B cell (primary cell): Measurements from ENCODE around the gene GLIPR2. TPM values are rescaled to one million over a fixed set of nuclear protein-coding genes. Genes with fewer than 3 reads are reported as not detected.

ENCODE experiments used
- ATAC-seq: fragments of 200-7000 bp; cut with Tn5 transposase; one replicate; pipeline ENCODE4 v1.10.0; 2021; ENCODE audit warnings: low read depth, mild to moderate bottlenecking, moderate number of reproducible peaks, moderate library complexity
- CTCF ChIA-PET: fragments of 350-600 bp; sonication (Branson Sonifier 250); formaldehyde crosslinking; loops from one replicate; lab custom pipeline; 2021; ENCODE audit warnings: antibody characterized with exemption, inconsistent platforms; lab: Charles Lee
- POLR2A ChIA-PET: fragments of 350-600 bp; sonication (Branson Sonifier 250); formaldehyde crosslinking; loops from one replicate; lab custom pipeline; 2021; ENCODE audit warnings: antibody characterized with exemption; lab: Charles Lee
- DNase-seq: peaks from one replicate; pipeline ENCODE4 v3.0.0; 2013
- H2AFZ ChIP-seq: 2 replicates; pipeline ENCODE4 v1.6.1; 2012; ENCODE audit warnings: mild to moderate bottlenecking, low read depth, low read length; ENCODE audit not compliant: insufficient read depth, poor library complexity, severe bottlenecking
- H3K27ac ChIP-seq, 2 donors: 1 replicate in 1 of 2; 2 replicates in 1 of 2; pipeline ENCODE4 v1.5.1; 2012 to 2013; ENCODE audit warnings: low read length in 2 of 2, mild to moderate bottlenecking in 2 of 2, moderate library complexity in 1 of 2
- H3K27me3 ChIP-seq, 4 experiments: fragments of 200-600 bp in 1 of 4; sonication (generic) in 1 of 4; replicated peaks in 1 of 4; 1 replicate in 2 of 4; 2 replicates in 2 of 4; pipeline versions ENCODE4 v1.6.1 to v1.7.0; 2013 to 2016; ENCODE audit warnings: low read length in 3 of 4, mild to moderate bottlenecking in 2 of 4, mixed read lengths in 1 of 4, moderate library complexity in 1 of 4; ENCODE audit not compliant: insufficient read depth in 4 of 4, control insufficient read depth in 3 of 4; ENCODE audit errors: control extremely low read depth in 1 of 4
- H3K36me3 ChIP-seq, 2 experiments: replicated peaks in 1 of 2; 1 replicate in 1 of 2; 2 replicates in 1 of 2; pipeline versions ENCODE4 v1.6.1 to v1.7.1; 2013; ENCODE audit warnings: low read length in 1 of 2; ENCODE audit not compliant: insufficient read depth in 2 of 2, control insufficient read depth in 1 of 2; ENCODE audit errors: control extremely low read depth in 1 of 2, extremely low read depth in 1 of 2
- H3K4me1 ChIP-seq, 2 donors: fragments of 200-600 bp in 1 of 2; sonication (generic) in 1 of 2; 1 replicate in 1 of 2; 2 replicates in 1 of 2; pipeline versions ENCODE4 v1.5.1 to v1.6.1; 2013 to 2017; ENCODE audit warnings: low read length in 2 of 2; ENCODE audit not compliant: control insufficient read depth in 2 of 2, insufficient read depth in 2 of 2
- H3K4me2 ChIP-seq: replicated peaks from 2 replicates; pipeline ENCODE3; 2012; ENCODE audit warnings: mild to moderate bottlenecking, low read depth, low read length; ENCODE audit not compliant: poor library complexity, severe bottlenecking
- H3K4me3 ChIP-seq, 5 experiments: fragments of 200-600 bp in 1 of 5; sonication (generic) in 1 of 5; 1 replicate in 3 of 5; 2 replicates in 2 of 5; pipeline versions ENCODE4 v1.5.1 to v1.7.0; 2011 to 2016; ENCODE audit warnings: low read length in 4 of 5, mild to moderate bottlenecking in 4 of 5, low read depth in 2 of 5, control low read depth in 1 of 5, moderate library complexity in 1 of 5; ENCODE audit not compliant: insufficient read depth in 1 of 5; ENCODE audit errors: control extremely low read depth in 1 of 5, extremely low read depth in 1 of 5
- H3K79me2 ChIP-seq: fragments of 200-600 bp; sonication (generic); one replicate; pipeline ENCODE4 v1.6.0; 2016; ENCODE audit warnings: low read length; ENCODE audit not compliant: control insufficient read depth, insufficient read depth
- H3K9ac ChIP-seq: fragments of 200-600 bp; sonication (generic); 2 replicates; pipeline ENCODE4 v1.6.1; 2017; ENCODE audit warnings: mild to moderate bottlenecking, low read length, moderate library complexity
- H3K9me3 ChIP-seq, 3 donors: one replicate each; pipeline versions ENCODE4 v1.6.1 to v1.7.1; 2013; ENCODE audit warnings: low read length in 2 of 3; ENCODE audit not compliant: control insufficient read depth in 2 of 3, insufficient read depth in 1 of 3; ENCODE audit errors: control extremely low read depth in 1 of 3
- H4K20me1 ChIP-seq: 2 replicates; pipeline ENCODE4 v1.6.0; 2012; ENCODE audit warnings: mild to moderate bottlenecking, low read length; ENCODE audit not compliant: insufficient read depth, control insufficient read depth, poor library complexity, severe bottlenecking
- H3K27ac Mint-ChIP-seq: one replicate; pipeline ENCODE4 v1.8.0; 2021; ENCODE audit warnings: mixed read lengths
- H3K27me3 Mint-ChIP-seq: one replicate; pipeline ENCODE4 v1.8.0; 2021; ENCODE audit warnings: mixed read lengths
- H3K4me1 Mint-ChIP-seq: one replicate; pipeline ENCODE4 v1.8.0; 2021; ENCODE audit warnings: mixed read lengths
- H3K4me3 Mint-ChIP-seq: one replicate; pipeline ENCODE4 v1.8.0; 2021; ENCODE audit warnings: mixed read lengths
- H3K9me3 Mint-ChIP-seq: one replicate; pipeline ENCODE4 v1.8.0; 2022; ENCODE audit warnings: mixed read lengths; ENCODE audit not compliant: insufficient read depth
- EZH2 ChIP-seq: IDR thresholded peaks from 2 replicates; pipeline ENCODE4 v1.6.1; 2012; ENCODE audit warnings: borderline replicate concordance, low read depth, mild to moderate bottlenecking, moderate library complexity, low read length; ENCODE audit not compliant: insufficient read depth, poor library complexity, severe bottlenecking
- WGBS: methylation state at CpG from one replicate; pipeline ENCODE4 v1.1.5; 2013; ENCODE audit warnings: missing lambda C conversion rate; ENCODE audit not compliant: insufficient coverage; 5-methylcytosine and 5-hydroxymethylcytosine counted together
- intact Hi-C: fragments of 100-400 bp; cut with micrococcal nuclease; formaldehyde crosslinking; loops from one replicate; pipeline ENCODE4 v1.10.0; 2022
- polyA plus RNA-seq: library from polyadenylated mRNA; depleted of rRNA; stranded (reverse); fragments of >200 nt; gene quantifications from 2 replicates; pipeline ENCODE4 v1.2.3, GENCODE V29; 2012
- total RNA-seq, 2 donors: library from RNA; stranded (reverse); fragments of 120-200 nt in 1 of 2; gene quantifications; 1 replicate in 1 of 2; 2 replicates in 1 of 2; pipeline versions ENCODE4 v1.2.3 to v1.2.4, GENCODE V29; 2013 to 2022
- TF ChIP-seq, protein P1 (sequence below): fragments of 200-600 bp; IDR thresholded peaks from one replicate; pipeline ENCODE4 v1.8.0; 2022; ENCODE audit warnings: antibody characterized with exemption, mild to moderate bottlenecking

Gene GLIPR2
- total and polyA plus RNA-seq, 2 donors (not counting 1 experiment from before 2014, with no cell fraction given): 13.7 to 14.6 TPM

DNA sequence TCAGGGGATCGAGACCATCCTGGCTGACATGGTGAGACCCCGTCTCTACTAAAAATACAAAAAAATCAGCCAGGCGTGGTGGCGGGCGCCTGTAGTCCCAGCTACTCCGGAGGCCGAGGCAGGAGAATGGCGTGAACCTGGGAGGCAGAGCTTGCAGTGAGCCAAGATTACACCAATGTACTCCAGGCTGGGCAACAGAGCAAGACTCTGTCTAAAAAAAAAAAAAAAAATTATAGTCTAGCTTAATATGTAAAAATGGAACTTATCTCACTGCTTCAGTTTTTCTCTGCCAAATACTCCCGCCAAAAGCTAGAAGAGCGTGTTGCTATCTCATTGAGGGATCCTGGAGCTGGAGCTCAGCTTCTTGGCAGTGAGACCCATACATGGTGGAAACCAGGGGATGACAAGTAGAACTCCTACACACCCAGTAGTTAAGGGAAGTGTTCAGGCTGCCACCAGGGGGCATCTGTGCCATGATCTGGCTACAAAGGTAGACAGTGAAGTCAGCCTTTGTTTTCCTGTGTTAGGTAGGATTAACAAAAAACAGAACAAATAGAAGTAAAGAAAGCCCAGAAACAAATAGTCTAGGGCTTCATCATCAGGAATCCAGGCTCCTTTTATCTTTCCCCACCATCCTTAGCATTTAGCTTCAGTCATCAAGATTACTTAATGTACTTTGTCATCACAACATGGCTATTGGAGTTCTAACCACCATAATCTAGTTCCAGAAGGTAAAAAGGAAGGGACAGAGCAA, 33.6 kb upstream of the GLIPR2 start:
- intact Hi-C loops: loop anchor here (1.0 kb wide), 5 partner anchors 33 to 225 kb away; partner anchors contain the start of genes CLTA and GLIPR2
- WGBS: 75% methylated on average over 3 of the region's 10 CpGs
- Histone ChIP-seq H3K4me2 (no peak overlapping the region), H3K79me2 (no peaks in the 10 kb centered on the region), H3K27me3 (no peaks in the 10 kb centered on the region), H3K27ac (no peak overlapping the region), H3K9me3 (no peaks in the 10 kb centered on the region), H4K20me1 (no peaks in the 10 kb centered on the region), H3K9ac (no peak overlapping the region), H3K36me3 (no peaks in the 10 kb centered on the region), H3K4me1 (peaks cover 0 to 3% of the 10 kb centered on the region in 2 donors), H3K4me3 (no peak overlapping the region), H2AFZ (peak overlapping the region; percentile 37)
- Mint-ChIP-seq H3K9me3 (no peaks in the 10 kb centered on the region), H3K27me3 (no peaks in the 10 kb centered on the region), H3K4me1 (peaks cover 5% of the 10 kb centered on the region), H3K27ac (no peak overlapping the region), H3K4me3 (no peak overlapping the region)
- TF ChIP-seq, protein P1, sequence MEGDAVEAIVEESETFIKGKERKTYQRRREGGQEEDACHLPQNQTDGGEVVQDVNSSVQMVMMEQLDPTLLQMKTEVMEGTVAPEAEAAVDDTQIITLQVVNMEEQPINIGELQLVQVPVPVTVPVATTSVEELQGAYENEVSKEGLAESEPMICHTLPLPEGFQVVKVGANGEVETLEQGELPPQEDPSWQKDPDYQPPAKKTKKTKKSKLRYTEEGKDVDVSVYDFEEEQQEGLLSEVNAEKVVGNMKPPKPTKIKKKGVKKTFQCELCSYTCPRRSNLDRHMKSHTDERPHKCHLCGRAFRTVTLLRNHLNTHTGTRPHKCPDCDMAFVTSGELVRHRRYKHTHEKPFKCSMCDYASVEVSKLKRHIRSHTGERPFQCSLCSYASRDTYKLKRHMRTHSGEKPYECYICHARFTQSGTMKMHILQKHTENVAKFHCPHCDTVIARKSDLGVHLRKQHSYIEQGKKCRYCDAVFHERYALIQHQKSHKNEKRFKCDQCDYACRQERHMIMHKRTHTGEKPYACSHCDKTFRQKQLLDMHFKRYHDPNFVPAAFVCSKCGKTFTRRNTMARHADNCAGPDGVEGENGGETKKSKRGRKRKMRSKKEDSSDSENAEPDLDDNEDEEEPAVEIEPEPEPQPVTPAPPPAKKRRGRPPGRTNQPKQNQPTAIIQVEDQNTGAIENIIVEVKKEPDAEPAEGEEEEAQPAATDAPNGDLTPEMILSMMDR: peak; percentile 90
- TF ChIP-seq EZH2: no peak
- POLR2A ChIA-PET: interaction anchor here (0.6 kb wide), 1 partner anchor 1280 kb away, joined by 4 read pairs; no protein-coding TSS in a partner anchor
- CTCF ChIA-PET: interaction anchor here (0.6 to 8.5 kb wide), 32 partner anchors 11 to 575 kb away, joined by 3 to 435 read pairs (median 5); partner anchors contain the start of genes CCIN, CLTA, GLIPR2 and RECK
- peak; percentile 88 for DNase-seq
- ATAC-seq: peak; percentile 99

DNA sequence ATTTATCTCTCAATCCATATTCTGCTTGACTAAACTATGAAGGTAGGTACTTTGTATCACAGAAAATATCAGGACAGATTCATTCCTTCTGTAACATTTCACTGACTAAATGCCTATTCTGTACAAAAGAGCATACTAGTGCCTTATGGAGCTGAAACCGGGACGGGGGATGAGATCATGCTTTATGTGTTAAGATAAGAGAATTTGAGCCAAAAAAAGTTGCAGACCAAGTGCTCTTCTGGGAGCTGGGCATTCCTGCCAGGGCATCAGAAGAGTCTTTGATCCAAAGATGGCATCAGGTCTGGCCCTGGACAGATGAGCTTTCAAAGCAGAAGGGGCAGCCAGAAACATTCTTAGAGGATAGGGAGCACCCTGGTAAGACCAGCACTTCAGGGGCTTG, 27.5 kb upstream of the GLIPR2 start:
- Histone ChIP-seq H2AFZ (no peak overlapping the region), H3K79me2 (no peaks in the 10 kb centered on the region), H4K20me1 (no peaks in the 10 kb centered on the region), H3K9ac (no peak overlapping the region), H3K27me3 (no peaks in the 10 kb centered on the region), H3K4me2 (no peak overlapping the region), H3K9me3 (no peaks in the 10 kb centered on the region), H3K27ac (no peak overlapping the region), H3K36me3 (peaks cover 0 to 3% of the 10 kb centered on the region in 2 experiments), H3K4me1 (no peaks in the 10 kb centered on the region), H3K4me3 (no peak overlapping the region)
- POLR2A ChIA-PET: no interaction called here
- no peak overlapping the region for H3K27ac Mint-ChIP-seq
- H3K27me3 Mint-ChIP-seq: no peaks in the 10 kb centered on the region
- DNase-seq (no peak), ATAC-seq (no peak)
- WGBS: 100% methylated on average over 2 of the region's 2 CpGs
- no peaks in the 10 kb centered on the region for H3K4me1 Mint-ChIP-seq
- CTCF ChIA-PET: interaction anchor here (3.3 kb wide), 1 partner anchor 57 kb away, joined by 36 read pairs; no protein-coding TSS in a partner anchor
- TF ChIP-seq, protein P1: no peak
- TF ChIP-seq EZH2: no peak
- no peak overlapping the region for H3K4me3 Mint-ChIP-seq
- no peaks in the 10 kb centered on the region for H3K9me3 Mint-ChIP-seq
- intact Hi-C loops: no loop called here
